HT1080 (cell line): ENCODE data around the gene STAT2. TPM values are rescaled to one million over a fixed set of nuclear protein-coding genes. Genes with fewer than 3 reads are reported as not detected.
"Not testable (repeated sequence)": the region's sequence is repeated elsewhere in the genome, so short reads cannot be mapped to it uniquely, and the experiment has no call there.

ENCODE experiments used
- DNase-seq: peaks from one replicate; pipeline ENCODE4 v3.0.0-alpha.2; 2015; ENCODE audit warnings: low read depth
- total RNA-seq: library from RNA; depleted of rRNA; stranded (reverse); fragments of >200 nt; shearing (Covaris generic); gene quantifications from 2 replicates; pipeline ENCODE4 v1.2.3, GENCODE V29; 2014

STAT2 gene
- total RNA-seq, 1 experiment from 2014 or later, result 33.1 TPM

- DNase-seq, result no peak
Observed at GRCh38 chr12:56332512-56333196, 27.3 kb downstream of the STAT2 start.

GRCh38 chr12:56330936-56331490 lies 28.9 kb downstream of the STAT2 start:
- DNase-seq, result no peak

GRCh38 chr12:56326533-56326932 lies 33.4 kb downstream of the STAT2 start:
- DNase-seq, result peak; percentile 11

DNA sequence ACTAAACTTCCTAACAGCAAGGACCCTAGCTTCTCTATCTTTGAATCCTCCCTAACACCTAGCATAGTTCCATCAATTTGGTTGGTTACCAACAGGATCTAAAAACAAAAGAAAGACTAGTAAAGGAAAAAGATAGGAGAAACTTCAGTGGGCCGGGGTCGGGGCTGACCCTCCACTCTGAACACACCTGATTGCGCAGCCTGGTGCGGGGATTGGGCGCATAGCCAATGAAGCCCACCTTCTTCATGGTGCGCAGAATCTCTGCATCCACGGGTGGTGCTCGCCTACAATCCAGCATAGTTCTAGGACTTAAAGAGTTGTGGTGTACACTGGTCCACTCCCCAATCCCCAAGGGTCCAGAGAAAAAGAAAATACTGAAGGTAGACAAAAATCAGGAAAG lies 33.8 kb downstream of the STAT2 start:
- no peak for DNase-seq

DNA sequence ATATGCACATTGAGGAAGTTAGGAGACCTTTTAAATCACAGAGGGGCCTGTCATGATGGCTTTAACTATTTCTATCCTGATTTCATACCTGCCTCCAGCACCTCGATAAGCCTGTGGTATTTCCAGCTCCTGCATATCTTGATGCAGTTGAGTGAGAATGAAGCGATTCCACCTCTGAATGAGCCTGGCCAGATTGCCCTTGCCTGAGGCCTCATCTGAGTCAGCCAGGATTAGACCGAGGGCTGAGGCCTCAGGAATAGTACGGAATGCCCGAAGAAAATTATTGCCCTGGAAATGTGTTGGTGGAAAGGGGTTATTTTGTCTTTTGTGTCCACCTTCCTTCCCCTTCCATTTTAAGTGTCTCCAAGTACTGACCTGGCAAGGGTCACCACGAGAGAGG lies 35.7 kb downstream of the STAT2 start:
- no peak for DNase-seq

- DNase-seq, result not testable (repeated sequence)
Observed at GRCh38 chr12:56321610-56322009, 38.3 kb downstream of the STAT2 start.

GRCh38 chr12:56321027-56321426 lies 38.9 kb downstream of the STAT2 start:
- peak; percentile 72 for DNase-seq

DNA sequence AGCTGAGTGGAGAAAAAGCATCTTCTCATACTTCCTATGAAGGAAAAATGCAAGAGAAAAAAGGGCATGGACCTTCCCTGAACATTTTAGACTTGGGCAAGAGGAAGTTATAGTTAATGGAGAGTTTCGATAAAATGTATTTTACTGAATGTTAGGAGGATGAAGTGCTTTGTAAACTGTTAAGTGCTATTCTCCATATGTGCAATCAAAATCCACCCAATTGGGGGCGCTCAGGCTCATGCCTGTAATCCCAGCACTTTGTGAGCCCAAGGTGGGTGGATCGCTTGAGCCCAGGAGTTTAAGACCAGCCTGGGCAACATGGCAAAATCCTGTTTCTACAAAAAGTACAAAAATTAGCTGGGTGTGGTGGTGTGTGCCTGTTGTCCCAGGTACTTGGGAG lies 42.2 kb downstream of the STAT2 start:
- no peak for DNase-seq

- peak; percentile 99 for DNase-seq
Observed at GRCh38 chr12:56315622-56316473, 44.1 kb downstream of the STAT2 start, which contains the start of gene CNPY2. Gene CNPY2 (minus strand): TSS chr12:56315988. CDS start chr12:56315217, 771 bp downstream.

GRCh38 chr12:56315249-56315621 lies 44.7 kb downstream of the STAT2 start:
- DNase-seq, result no peak

- no peak for DNase-seq
Observed at GRCh38 chr12:56311003-56311402, 48.9 kb downstream of the STAT2 start.

DNA sequence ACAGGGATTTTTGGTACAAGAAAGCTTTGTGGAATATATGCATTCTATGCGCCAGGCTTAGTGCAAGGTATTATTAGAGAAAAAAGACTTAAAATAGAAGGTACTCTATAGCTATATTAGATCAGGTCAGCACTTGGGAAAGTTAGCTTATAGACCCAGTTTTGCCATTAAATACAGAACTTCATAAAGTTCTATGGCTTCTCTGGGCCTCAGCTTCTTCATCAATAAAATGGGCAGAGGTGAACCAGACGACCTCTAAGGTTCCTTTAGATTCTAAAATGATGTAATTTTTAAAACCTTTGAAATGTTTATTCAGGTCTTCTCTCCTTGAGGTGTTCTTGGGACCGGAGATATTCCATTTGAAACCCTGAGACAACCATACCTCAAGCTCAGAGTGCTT lies 51.2 kb downstream of the STAT2 start:
- no peak for DNase-seq

GRCh38 chr12:56307221-56307965 lies 52.5 kb downstream of the STAT2 start:
- no peak for DNase-seq

- no peak for DNase-seq
Observed at GRCh38 chr12:56304872-56305590, 54.9 kb downstream of the STAT2 start.

- DNase-seq, result no peak
Observed at GRCh38 chr12:56304276-56304675, 55.6 kb downstream of the STAT2 start.

DNA sequence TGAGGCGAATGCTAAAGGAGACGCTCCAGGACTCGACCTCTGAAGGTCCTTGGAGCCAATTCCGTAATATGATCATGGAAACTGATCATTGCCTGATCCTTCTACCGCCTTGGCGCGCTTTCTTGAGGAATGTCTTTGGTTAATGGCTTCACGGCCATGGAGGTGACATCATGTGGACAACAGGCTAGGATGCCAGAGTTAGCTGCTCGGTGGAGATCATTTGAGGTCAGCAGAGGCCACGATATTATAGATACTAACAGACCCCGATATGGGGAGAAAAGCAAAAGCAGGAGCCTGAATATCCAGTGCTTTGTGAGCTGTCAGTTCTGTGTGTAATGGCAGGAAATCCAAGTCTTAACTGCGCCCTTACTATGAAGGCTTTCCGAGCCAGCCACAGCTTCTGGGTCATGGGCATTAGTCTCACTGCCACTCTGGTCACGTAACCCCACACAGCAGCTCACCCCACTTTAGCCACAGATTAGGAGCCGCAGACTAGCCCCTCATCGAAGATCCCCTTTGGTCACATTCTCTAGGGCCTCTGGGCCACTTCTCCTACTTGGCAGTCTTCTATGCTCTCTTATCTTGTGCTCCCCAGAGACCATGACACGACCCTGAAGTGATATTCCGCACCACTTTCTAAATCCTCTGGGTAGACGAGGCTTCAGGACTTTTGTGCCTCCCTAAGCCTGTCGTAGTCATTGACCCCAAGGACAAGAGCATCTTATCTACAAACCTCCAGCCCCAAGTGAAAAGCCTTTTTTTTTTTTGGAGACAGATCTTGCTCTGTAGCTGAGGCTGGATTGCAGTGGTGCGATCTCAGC lies 59.1 kb downstream of the STAT2 start:
- no peak for DNase-seq

DNA sequence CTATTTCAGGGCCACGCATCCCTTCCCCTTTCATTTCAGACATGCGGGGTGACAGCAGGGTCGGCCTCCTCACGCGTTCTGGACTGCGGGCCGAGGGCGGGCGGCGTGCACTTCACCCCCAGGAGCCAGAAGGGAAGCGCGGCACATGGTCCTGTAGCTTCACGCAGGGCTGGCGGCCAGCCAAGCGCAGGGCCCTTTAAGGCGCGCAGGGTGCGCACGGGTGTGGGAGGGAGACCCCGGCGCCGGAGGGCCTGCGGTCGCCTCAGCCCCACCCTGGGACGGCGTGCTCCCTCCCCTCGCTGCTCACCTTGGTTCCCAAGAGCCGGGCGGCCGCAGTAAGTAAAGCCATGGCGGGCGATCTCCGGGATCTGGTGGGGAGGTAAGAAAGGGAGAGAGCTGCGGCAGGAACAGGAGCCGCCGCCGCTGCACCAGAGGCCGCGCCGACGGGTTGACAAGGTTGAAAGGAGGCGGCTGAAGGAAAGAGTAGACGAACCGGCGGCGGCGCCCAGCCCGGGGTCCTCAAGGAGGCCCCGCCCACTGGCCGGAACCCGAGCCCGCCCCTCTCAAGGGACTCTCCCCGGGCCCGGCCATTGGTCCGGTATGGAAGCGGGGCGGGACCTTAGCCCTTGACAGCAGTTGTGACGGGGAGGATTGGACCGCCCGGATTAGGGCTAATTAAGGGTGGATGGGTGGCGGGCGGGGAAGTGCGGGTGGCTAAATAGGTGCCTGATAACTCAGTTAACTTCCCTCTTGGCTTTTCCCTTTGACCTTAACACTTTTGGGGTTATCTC lies 59.9 kb downstream of the STAT2 start, which contains the start of gene CS:
Gene CS, minus strand, starts transcription at position 478 of the 791 bp plus-strand sequence. Its CDS starts 129 bp downstream, at position 349.
- DNase-seq, result peak; percentile 96

GRCh38 chr12:56299308-56299852 lies 60.5 kb downstream of the STAT2 start:
- DNase-seq, result peak; percentile 40

- DNase-seq, result no peak
Observed at GRCh38 chr12:56298828-56299227, 61.1 kb downstream of the STAT2 start.
